Stimulated activated CD8-positive, alpha-beta memory T cell treated with anti-CD3 and anti-CD28 coated beads, Interleukin-2, amount 100 ng/mL, for 48 hours (primary cell): ENCODE results near the gene GSTT4.
"Not testable (repeated sequence)": the region's sequence is repeated elsewhere in the genome, so short reads cannot be mapped to it uniquely, and the experiment has no call there.

Experiments used
- DNase-seq, 2 donors: peaks; one replicate each; pipeline ENCODE4 v3.0.0-alpha.2; 2020; ENCODE audit warnings: low read depth in 2 of 2

Gene GSTT4

GRCh38 chr22:24024354-24024753, 19.1 kb upstream of the GSTT4 start:
- no peak for DNase-seq

- no peak for DNase-seq
Measured at GRCh38 chr22:24023204-24023789, 18.0 kb upstream of the GSTT4 start.

GRCh38 chr22:24021304-24021703, 16.1 kb upstream of the GSTT4 start:
- DNase-seq = no peak

- DNase-seq = no peak
Measured at GRCh38 chr22:24016156-24016555, 10.9 kb upstream of the GSTT4 start.

GRCh38 chr22:24011735-24012068, 6.4 kb upstream of the GSTT4 start:
- no peak for DNase-seq

GRCh38 chr22:24010018-24010391, 4.8 kb upstream of the GSTT4 start:
- no peak for DNase-seq

- no peak for DNase-seq
Measured at GRCh38 chr22:24009227-24010017, 4.2 kb upstream of the GSTT4 start.

GRCh38 chr22:24008381-24009226, 3.4 kb upstream of the GSTT4 start:
- no peak for DNase-seq

- DNase-seq = no peak
Measured at GRCh38 chr22:24008022-24008283, 2.7 kb upstream of the GSTT4 start.

- DNase-seq = no peak
Measured at GRCh38 chr22:24007253-24008021, 2.2 kb upstream of the GSTT4 start.

- no peak for DNase-seq
Measured at GRCh38 chr22:24006914-24007214, 1.6 kb upstream of the GSTT4 start.

GRCh38 chr22:24006207-24006913, 1.1 kb upstream of the GSTT4 start:
- DNase-seq = no peak

GRCh38 chr22:24003887-24004286, 1.4 kb downstream of the GSTT4 start:
- DNase-seq = no peak

- DNase-seq = no peak
Measured at GRCh38 chr22:24002851-24003250, 2.4 kb downstream of the GSTT4 start.

GRCh38 chr22:24002272-24002671, 3.0 kb downstream of the GSTT4 start:
- no peak for DNase-seq

GRCh38 chr22:24001314-24001713, 3.9 kb downstream of the GSTT4 start:
- no peak for DNase-seq

GRCh38 chr22:23999779-24000178, 5.5 kb downstream of the GSTT4 start:
- not testable (repeated sequence) for DNase-seq

- no peak for DNase-seq
Measured at GRCh38 chr22:23997092-23997491, 8.2 kb downstream of the GSTT4 start.

- not testable (repeated sequence) for DNase-seq
Measured at GRCh38 chr22:23993581-23994177, 11.6 kb downstream of the GSTT4 start.

- not testable (repeated sequence) for DNase-seq
Measured at GRCh38 chr22:23993080-23993479, 12.2 kb downstream of the GSTT4 start.

- not testable (repeated sequence) for DNase-seq
Measured at GRCh38 chr22:23989583-23990244, 15.5 kb downstream of the GSTT4 start.
